ENCODE results near the gene SUGP2. TPM values are rescaled to one million over a fixed set of nuclear protein-coding genes. Genes with fewer than 3 reads are reported as not detected.
A peak's percentile ranks its signal among the peaks of the same experiment; 100 is the strongest.

Gene SUGP2
- polyA plus RNA-seq, 1 donor (not counting 4 experiments of a cell fraction or from before 2014, with no cell fraction given) = 51.2 TPM

GRCh38 chr19:19064098-19064722 is 30.9 kb upstream of the SUGP2 start:
- dilution Hi-C loops (cut with MboI; ENCODE audit: extremely low pct_ligation_motif_present, low sequenced_read_pairs) = no loop called here

GRCh38 chr19:19063183-19064097 is 30.1 kb upstream of the SUGP2 start, which contains the start of gene SLC25A42:
Gene SLC25A42, plus strand, starts transcription at chr19:19063994. Its CDS starts 32,131 bp downstream, at chr19:19096125.
- peak; percentile 43 for FAIRE-seq
- peak within 1 kb of the TSS; percentile 48 to 66 (median 65) for H3K4me3 ChIP-seq (ENCODE audit: control insufficient read depth in 2 of 3, extremely low read depth in 1 of 3, insufficient read depth in 2 of 3, low read depth in 1 of 3, low read length in 3 of 3)
- H3K27me3 ChIP-seq (ENCODE audit: control insufficient read depth, extremely low read depth, insufficient read depth, low read length) = peaks cover 2% of the 10 kb centered on the region
- H3K4me2 ChIP-seq (ENCODE audit: control insufficient read depth, extremely low read depth, insufficient read depth, low read depth, low read length) = peak within 1 kb of the TSS; percentile 81
- peaks cover 6% of the 10 kb centered on the region for H3K4me1 ChIP-seq (ENCODE audit: control insufficient read depth, extremely low read depth, insufficient read depth, low read length)
- H3K9me1 ChIP-seq (ENCODE audit: control insufficient read depth, extremely low read depth, insufficient read depth, low read length) = peaks cover 2% of the 10 kb centered on the region
- TF ChIP-seq, protein P1, sequence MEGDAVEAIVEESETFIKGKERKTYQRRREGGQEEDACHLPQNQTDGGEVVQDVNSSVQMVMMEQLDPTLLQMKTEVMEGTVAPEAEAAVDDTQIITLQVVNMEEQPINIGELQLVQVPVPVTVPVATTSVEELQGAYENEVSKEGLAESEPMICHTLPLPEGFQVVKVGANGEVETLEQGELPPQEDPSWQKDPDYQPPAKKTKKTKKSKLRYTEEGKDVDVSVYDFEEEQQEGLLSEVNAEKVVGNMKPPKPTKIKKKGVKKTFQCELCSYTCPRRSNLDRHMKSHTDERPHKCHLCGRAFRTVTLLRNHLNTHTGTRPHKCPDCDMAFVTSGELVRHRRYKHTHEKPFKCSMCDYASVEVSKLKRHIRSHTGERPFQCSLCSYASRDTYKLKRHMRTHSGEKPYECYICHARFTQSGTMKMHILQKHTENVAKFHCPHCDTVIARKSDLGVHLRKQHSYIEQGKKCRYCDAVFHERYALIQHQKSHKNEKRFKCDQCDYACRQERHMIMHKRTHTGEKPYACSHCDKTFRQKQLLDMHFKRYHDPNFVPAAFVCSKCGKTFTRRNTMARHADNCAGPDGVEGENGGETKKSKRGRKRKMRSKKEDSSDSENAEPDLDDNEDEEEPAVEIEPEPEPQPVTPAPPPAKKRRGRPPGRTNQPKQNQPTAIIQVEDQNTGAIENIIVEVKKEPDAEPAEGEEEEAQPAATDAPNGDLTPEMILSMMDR (optimal IDR thresholded peaks at IDR 0.05 in 1 of 3, IDR thresholded peaks at IDR 0.05 in 1 of 3, conservative IDR thresholded peaks at IDR 0.05 in 1 of 3; ENCODE audit: extremely low read depth in 1 of 3, insufficient read depth in 2 of 3, low read length in 3 of 3) = no peak
- no peak for TF ChIP-seq EZH2 (IDR thresholded peaks at IDR 0.05; ENCODE audit: low read length)
- peak within 1 kb of the TSS; percentile 59 for H2AFZ ChIP-seq (ENCODE audit: control insufficient read depth, low read length)
- H3K9me3 ChIP-seq (ENCODE audit: control insufficient read depth, low read depth, low read length) = no peaks in the 10 kb centered on the region
- no peaks in the 10 kb centered on the region for H3K79me2 ChIP-seq (ENCODE audit: control insufficient read depth, insufficient read depth, low read length)
- dilution Hi-C loops (cut with MboI; ENCODE audit: extremely low pct_ligation_motif_present, low sequenced_read_pairs) = no loop called here
- H3K36me3 ChIP-seq (ENCODE audit: control insufficient read depth in 2 of 2, extremely low read depth in 1 of 2, insufficient read depth in 2 of 2, low read length in 2 of 2) = peaks cover 5 to 6% of the 10 kb centered on the region in 2 experiments
- peak within 1 kb of the TSS; percentile 57 for H3K9ac ChIP-seq (ENCODE audit: control insufficient read depth, extremely low read depth, insufficient read depth, low read length)
- no peak within 1 kb of the TSS for H3K27ac ChIP-seq (ENCODE audit: control insufficient read depth, insufficient read depth, low read length)
- no peaks in the 10 kb centered on the region for H4K20me1 ChIP-seq (ENCODE audit: control insufficient read depth, extremely low read depth, insufficient read depth, low read length)
- peak; percentile 95 for DNase-seq (ENCODE audit: low read depth, low spot score)

More at GRCh38 chr19:19064098-19064722, 30.9 kb upstream of the SUGP2 start:
- Histone ChIP-seq H3K4me2 (ENCODE audit: control insufficient read depth, extremely low read depth, insufficient read depth, low read depth, low read length) (peak overlapping the region; percentile 81), H3K27me3 (ENCODE audit: control insufficient read depth, extremely low read depth, insufficient read depth, low read length) (peaks cover 2% of the 10 kb centered on the region), H3K36me3 (ENCODE audit: control insufficient read depth in 2 of 2, extremely low read depth in 1 of 2, insufficient read depth in 2 of 2, low read length in 2 of 2) (peaks cover 2 to 4% of the 10 kb centered on the region in 2 experiments), H4K20me1 (ENCODE audit: control insufficient read depth, extremely low read depth, insufficient read depth, low read length) (no peaks in the 10 kb centered on the region), H3K27ac (ENCODE audit: control insufficient read depth, insufficient read depth, low read length) (no peak overlapping the region), H3K9ac (ENCODE audit: control insufficient read depth, extremely low read depth, insufficient read depth, low read length) (peak overlapping the region; percentile 57), H2AFZ (ENCODE audit: control insufficient read depth, low read length) (peak overlapping the region; percentile 59), H3K79me2 (ENCODE audit: control insufficient read depth, insufficient read depth, low read length) (no peaks in the 10 kb centered on the region), H3K9me3 (ENCODE audit: control insufficient read depth, low read depth, low read length) (no peaks in the 10 kb centered on the region), H3K4me3 (ENCODE audit: control insufficient read depth in 2 of 3, extremely low read depth in 1 of 3, insufficient read depth in 2 of 3, low read depth in 1 of 3, low read length in 3 of 3) (peak overlapping the region; percentile 48 to 66 (median 65)), H3K9me1 (ENCODE audit: control insufficient read depth, extremely low read depth, insufficient read depth, low read length) (peaks cover 2% of the 10 kb centered on the region), H3K4me1 (ENCODE audit: control insufficient read depth, extremely low read depth, insufficient read depth, low read length) (peaks cover 6% of the 10 kb centered on the region)
- FAIRE-seq = no peak
- DNase-seq (ENCODE audit: low read depth, low spot score) = no peak
- TF ChIP-seq, protein P1 (optimal IDR thresholded peaks at IDR 0.05 in 1 of 3, IDR thresholded peaks at IDR 0.05 in 1 of 3, conservative IDR thresholded peaks at IDR 0.05 in 1 of 3; ENCODE audit: extremely low read depth in 1 of 3, insufficient read depth in 2 of 3, low read length in 3 of 3) = peak in 2 of 3 experiments; percentile 3 to 24
- TF ChIP-seq EZH2 (IDR thresholded peaks at IDR 0.05; ENCODE audit: low read length) = no peak

All from keratinocyte (primary cell).